ENCODE measurements around the gene CCL1.

CCL1 gene

DNA sequence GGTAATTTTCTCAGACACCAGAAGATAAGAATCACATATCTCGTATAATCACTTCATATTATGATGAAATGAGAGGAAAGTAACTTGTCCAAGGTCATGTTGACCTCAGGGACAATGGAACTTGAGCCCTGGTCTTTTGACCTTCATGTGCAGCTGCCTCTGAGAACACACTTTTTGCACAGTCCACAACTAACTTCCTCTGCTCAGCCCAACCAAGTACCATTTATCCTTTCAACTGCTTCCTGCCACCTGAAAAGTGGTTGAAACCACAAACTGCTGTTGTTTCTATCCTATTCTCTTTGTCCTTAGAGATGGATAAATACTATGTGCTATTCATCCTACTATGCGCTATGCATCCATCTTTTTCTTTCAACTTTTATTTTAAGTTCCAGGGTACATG is 2.3 kb upstream of the CCL1 start:
- DNase-seq (ENCODE audit: low read depth): no peak
- TF ChIP-seq CTCF (IDR thresholded peaks at IDR 0.05; ENCODE audit: insufficient read depth, low read depth, low read length, missing control alignments): no peak
- H3K4me3 ChIP-seq (ENCODE audit: low read length): no peak overlapping the region

- TF ChIP-seq CTCF (IDR thresholded peaks at IDR 0.05; ENCODE audit: insufficient read depth, low read depth, low read length, missing control alignments): no peak
- H3K4me3 ChIP-seq (ENCODE audit: low read length): no peak overlapping the region
- no peak for DNase-seq (ENCODE audit: low read depth)
These were observed 1.7 kb upstream of the CCL1 start for GRCh38 chr17:34364751-34365150.

GRCh38 chr17:34361478-34362061 is 1.5 kb downstream of the CCL1 start:
- no peak overlapping the region for H3K4me3 ChIP-seq (ENCODE audit: low read length)
- DNase-seq (ENCODE audit: low read depth): peak; percentile 84
- peak; percentile 99 for TF ChIP-seq CTCF (IDR thresholded peaks at IDR 0.05; ENCODE audit: insufficient read depth, low read depth, low read length, missing control alignments)

DNA sequence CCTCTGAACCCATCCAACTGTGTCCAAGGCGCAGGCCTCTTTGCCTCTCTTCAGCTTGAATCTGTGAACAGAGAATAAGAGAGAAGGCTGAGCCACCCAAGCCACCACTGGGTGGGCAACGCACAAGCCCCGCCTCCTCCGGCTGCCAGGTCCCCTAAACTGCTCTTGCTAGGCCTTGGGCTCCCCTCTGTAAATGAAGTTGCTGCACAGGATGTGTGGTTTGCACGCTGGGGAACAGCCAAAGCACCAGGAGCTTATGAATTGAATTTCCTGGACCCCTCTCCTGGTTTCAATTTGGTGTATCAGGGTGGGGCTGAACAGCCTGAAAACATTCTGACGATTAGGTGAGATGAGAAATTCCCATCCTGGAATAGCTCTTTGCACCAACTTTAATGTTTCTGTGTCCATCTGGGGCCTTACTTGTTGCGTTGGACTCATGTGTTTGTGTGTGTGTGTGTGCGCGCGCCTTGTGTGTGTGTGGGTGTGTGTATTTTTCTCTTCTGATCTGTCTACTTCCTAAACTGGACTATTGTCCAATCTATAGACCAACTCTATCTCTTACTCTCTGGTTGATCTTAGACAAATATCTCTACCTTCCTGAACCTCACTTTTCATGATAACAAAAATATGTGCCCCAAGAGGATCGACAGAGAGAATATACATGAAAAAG is 2.3 kb downstream of the CCL1 start:
- no peak for TF ChIP-seq CTCF (IDR thresholded peaks at IDR 0.05; ENCODE audit: insufficient read depth, low read depth, low read length, missing control alignments)
- DNase-seq (ENCODE audit: low read depth): no peak
- H3K4me3 ChIP-seq (ENCODE audit: low read length): no peak overlapping the region

DNA sequence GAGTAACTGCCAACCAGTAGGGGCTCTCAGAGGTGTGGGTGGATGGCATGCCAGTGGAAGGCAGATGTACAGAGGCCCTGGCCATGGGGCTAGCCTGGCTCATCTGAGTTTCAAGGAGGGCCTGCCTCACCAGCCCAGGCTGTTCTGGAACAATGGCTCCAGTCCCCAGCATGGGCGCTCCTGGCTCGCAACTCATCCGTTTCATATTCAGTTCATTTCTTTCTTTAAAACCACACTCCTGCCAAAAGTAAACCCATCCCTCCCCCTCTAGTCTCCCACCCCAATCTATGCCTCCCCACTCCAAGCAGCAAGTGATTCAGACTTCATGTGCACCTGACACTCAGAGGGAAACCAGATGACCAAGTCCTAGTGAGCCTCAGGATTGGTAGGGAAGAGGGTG is 4.4 kb downstream of the CCL1 start:
- H3K4me3 ChIP-seq (ENCODE audit: low read length): no peak overlapping the region
- DNase-seq (ENCODE audit: low read depth): no peak
- TF ChIP-seq CTCF (IDR thresholded peaks at IDR 0.05; ENCODE audit: insufficient read depth, low read depth, low read length, missing control alignments): no peak

DNA sequence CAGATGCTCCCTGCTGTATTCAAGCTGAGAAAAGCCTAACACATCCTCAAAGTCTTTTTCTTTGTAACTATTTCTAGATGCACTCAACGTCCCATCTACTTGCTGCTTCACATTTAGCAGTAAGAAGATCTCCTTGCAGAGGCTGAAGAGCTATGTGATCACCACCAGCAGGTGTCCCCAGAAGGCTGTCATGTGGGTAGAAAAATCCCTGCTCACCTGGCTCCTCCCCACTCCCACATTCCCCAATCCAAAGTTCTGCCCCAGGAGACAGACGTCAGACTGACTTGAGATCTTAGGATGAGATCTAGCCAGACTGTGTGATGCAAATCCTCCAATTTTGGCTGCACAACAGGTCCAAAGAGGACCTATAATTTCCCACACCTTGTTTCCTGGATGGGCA is 5.6 kb downstream of the CCL1 start:
- no peak overlapping the region for H3K4me3 ChIP-seq (ENCODE audit: low read length)
- no peak for TF ChIP-seq CTCF (IDR thresholded peaks at IDR 0.05; ENCODE audit: insufficient read depth, low read depth, low read length, missing control alignments)
- no peak for DNase-seq (ENCODE audit: low read depth)

DNA sequence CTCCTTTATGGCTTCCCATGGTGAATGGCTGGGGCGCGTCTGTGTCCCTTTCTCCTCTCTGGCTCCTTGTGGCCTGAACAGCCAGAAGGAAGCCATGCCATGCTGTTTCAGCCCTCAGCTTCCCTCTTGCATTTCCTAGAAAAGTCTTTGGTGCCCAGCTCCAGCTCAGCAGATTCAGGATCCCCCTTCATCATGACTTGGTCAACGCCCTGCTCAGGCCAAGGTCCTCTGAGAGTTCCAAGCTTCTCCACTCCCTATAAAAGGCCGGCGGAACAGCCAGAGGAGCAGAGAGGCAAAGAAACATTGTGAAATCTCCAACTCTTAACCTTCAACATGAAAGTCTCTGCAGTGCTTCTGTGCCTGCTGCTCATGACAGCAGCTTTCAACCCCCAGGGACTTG is 6.8 kb downstream of the CCL1 start, which contains the start of gene CCL13:
CCL13 (plus strand) TSS at position 287 of the 400 bp plus-strand sequence; CDS start at position 334, 47 bp downstream.
- DNase-seq (ENCODE audit: low read depth): no peak
- TF ChIP-seq CTCF (IDR thresholded peaks at IDR 0.05; ENCODE audit: insufficient read depth, low read depth, low read length, missing control alignments): no peak
- H3K4me3 ChIP-seq (ENCODE audit: low read length): no peak within 1 kb of the TSS

Data from epithelial cell of esophagus (primary cell).